K562 (cell line): Measurements from ENCODE around the gene GLIS2. TPM values are rescaled to one million over a fixed set of nuclear protein-coding genes. Genes with fewer than 3 reads are reported as not detected.

Experiments used
- ADNP ChIP-seq: fragments of 200-800 bp; sonication (Bioruptor generic); IDR thresholded peaks from 2 replicates; pipeline ENCODE4 v1.6.1; 2016; ENCODE audit warnings: missing genetic modification characterization, missing compliant biosample characterization
- BCOR ChIP-seq: fragments of 450-650 bp; IDR thresholded peaks from 2 replicates; pipeline ENCODE4 v1.6.1; 2016
- COPS2 ChIP-seq: fragments of 450-650 bp; conservative IDR thresholded peaks from 2 replicates; pipeline ENCODE4 v1.6.1; 2016; ENCODE audit warnings: mild to moderate bottlenecking, moderate library complexity
- EWSR1 ChIP-seq: fragments of 450-650 bp; IDR thresholded peaks from 2 replicates; pipeline ENCODE4 v1.6.1; 2018; ENCODE audit warnings: borderline replicate concordance, mild to moderate bottlenecking, low read depth, moderate library complexity; ENCODE audit not compliant: partially characterized antibody
- MYNN ChIP-seq, 2 experiments: sonication (generic); formaldehyde crosslinking in 1 of 2; IDR thresholded peaks; 2 replicates each; pipeline versions ENCODE4 v1.5.0 to v1.6.1; 2016 to 2020; ENCODE audit warnings: antibody characterized with exemption in 1 of 2, missing genetic modification reagents in 1 of 2
- NBN ChIP-seq: fragments of 450-650 bp; IDR thresholded peaks from 2 replicates; pipeline ENCODE4 v1.6.1; 2016; ENCODE audit warnings: low read depth, mild to moderate bottlenecking
- NR2C1 ChIP-seq, 2 experiments: fragments of 450-650 bp; IDR thresholded peaks; 2 replicates each; pipeline ENCODE4 v1.6.1; 2017; ENCODE audit warnings: mild to moderate bottlenecking in 2 of 2, antibody characterized with exemption in 1 of 2, inconsistent platforms in 1 of 2, missing compliant biosample characterization in 1 of 2, missing genetic modification characterization in 1 of 2
- RBBP5 ChIP-seq: fragments of 200-600 bp; sonication (generic); IDR thresholded peaks from 2 replicates; pipeline ENCODE4 v1.6.1; 2012; ENCODE audit warnings: borderline replicate concordance, mild to moderate bottlenecking, low read length, control low read depth, inconsistent platforms; ENCODE audit not compliant: insufficient read depth, poor library complexity, severe bottlenecking
- SMARCA4 ChIP-seq: fragments of 450-650 bp; IDR thresholded peaks from 2 replicates; pipeline ENCODE4 v1.6.1; 2016
- SMC3 ChIP-seq: conservative IDR thresholded peaks from 2 replicates; pipeline ENCODE4 v1.6.1; 2011; ENCODE audit warnings: low read depth, low read length, improper control_type of control experiment; ENCODE audit not compliant: insufficient read depth
- SP2 ChIP-seq: IDR thresholded peaks from 2 replicates; pipeline ENCODE4 v1.6.1; 2011; ENCODE audit warnings: mild to moderate bottlenecking, low read depth, low read length, moderate library complexity; ENCODE audit not compliant: poor library complexity, severe bottlenecking; ENCODE audit errors: extremely low read depth
- TEAD2 ChIP-seq: fragments of 450-650 bp; IDR thresholded peaks from 2 replicates; pipeline ENCODE4 v1.6.1; 2016; ENCODE audit warnings: missing genetic modification characterization, control low read depth, missing compliant biosample characterization
- THRAP3 ChIP-seq: fragments of 450-650 bp; IDR thresholded peaks from 2 replicates; pipeline ENCODE4 v1.6.1; 2016; ENCODE audit warnings: mild to moderate bottlenecking, inconsistent platforms, borderline replicate concordance
- ZNF143 ChIP-seq: sonication (generic); formaldehyde crosslinking; IDR thresholded peaks from 2 replicates; pipeline ENCODE4 v1.9.0; 2022; ENCODE audit warnings: mild to moderate bottlenecking, missing genetic modification reagents
- ZNF24 ChIP-seq: fragments of 450-650 bp; IDR thresholded peaks from 2 replicates; pipeline ENCODE4 v1.6.1; 2016
- ZNF644 ChIP-seq: fragments of 200-800 bp; sonication (Bioruptor generic); IDR thresholded peaks from 2 replicates; pipeline ENCODE4 v1.6.1; 2016; ENCODE audit warnings: low read depth, missing genetic modification characterization, missing compliant biosample characterization
- polyA plus RNA-seq, 8 experiments: library from polyadenylated mRNA; depleted of rRNA in 4 of 8; stranded (reverse) in 5 of 8; unstranded in 3 of 8; fragments of >200 nt; fragmentation: Nextera tagmentation in 2 of 8; fragmentation: Illumina TruSeq in 1 of 8; extraction: Ambion mirVana in 2 of 8; extraction: Trizol in 1 of 8; gene quantifications; 2 replicates each; pipeline versions ENCODE4 v1.2.1 to v1.2.3, GENCODE V29; 2011 to 2014; ENCODE audit warnings: inconsistent platforms in 1 of 8, missing spikeins in 1 of 8
- total RNA-seq, 7 experiments: library from RNA; depleted of rRNA in 6 of 7; stranded (reverse); fragments of >200 nt in 6 of 7; fragmentation: Illumina TruSeq in 2 of 7; extraction: Trizol in 2 of 7; gene quantifications; 2 replicates each; pipeline versions ENCODE4 v1.2.1 to v1.2.3, GENCODE V29; 2011 to 2021; ENCODE audit warnings: low replicate concordance in 1 of 7
- TF ChIP-seq, protein P1 (sequence below): fragments of 450-650 bp; IDR thresholded peaks from 2 replicates; pipeline ENCODE4 v1.7.1; 2018; ENCODE audit warnings: mild to moderate bottlenecking, low read depth; ENCODE audit not compliant: partially characterized antibody
- TF ChIP-seq, protein P2 (sequence below), 3 experiments: fragments of 200-800 bp in 1 of 3; fragments of 250-450 bp in 1 of 3; fragments of 450-650 bp in 1 of 3; sonication (Bioruptor Pico) in 1 of 3; sonication (Bioruptor generic) in 1 of 3; formaldehyde crosslinking in 1 of 3; IDR thresholded peaks; 2 replicates each; pipeline versions ENCODE4 v1.6.1 to v1.8.0; 2016 to 2022; ENCODE audit warnings: mild to moderate bottlenecking in 2 of 3, missing genetic modification characterization in 2 of 3, missing compliant biosample characterization in 1 of 3, moderate library complexity in 1 of 3
- TF ChIP-seq, protein P3 (sequence below): fragments of 250-450 bp; sonication (Bioruptor Pico); IDR thresholded peaks from 2 replicates; pipeline ENCODE4 v1.4.0; 2020; ENCODE audit warnings: mild to moderate bottlenecking, moderate library complexity
- TF ChIP-seq, protein P4 (sequence below): sonication (generic); formaldehyde crosslinking; IDR thresholded peaks from 2 replicates; pipeline ENCODE4 v1.9.0; 2022; ENCODE audit warnings: mild to moderate bottlenecking, missing genetic modification reagents

GLIS2 gene
- total and polyA plus RNA-seq, 9 of the 15 experiments (the other 6 are each of a cell fraction or from before 2014, with no cell fraction given) = 0.10 to 9.0 (median 0.57) TPM

DNA sequence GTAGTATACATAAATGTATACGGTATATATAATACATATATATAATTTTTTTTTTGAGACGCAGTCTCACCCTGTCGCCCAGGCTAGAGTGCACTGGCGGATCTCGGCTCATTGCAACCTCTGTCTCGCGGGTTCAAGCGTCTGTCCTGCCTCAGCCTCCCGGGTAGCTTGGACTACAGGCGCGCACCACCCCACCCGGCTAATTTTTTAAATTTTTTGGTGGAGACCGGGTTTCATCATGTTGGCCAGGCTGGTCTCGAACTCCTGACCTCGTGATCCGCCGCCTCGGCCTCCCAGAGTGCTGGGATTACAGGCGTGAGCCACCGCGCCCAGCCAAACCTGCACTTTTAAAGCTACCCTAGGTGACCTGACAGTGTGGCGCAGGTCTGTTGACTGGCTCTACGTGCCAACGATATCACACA is 34.5 kb downstream of the GLIS2 start (continued):
- TF ChIP-seq, protein P1, sequence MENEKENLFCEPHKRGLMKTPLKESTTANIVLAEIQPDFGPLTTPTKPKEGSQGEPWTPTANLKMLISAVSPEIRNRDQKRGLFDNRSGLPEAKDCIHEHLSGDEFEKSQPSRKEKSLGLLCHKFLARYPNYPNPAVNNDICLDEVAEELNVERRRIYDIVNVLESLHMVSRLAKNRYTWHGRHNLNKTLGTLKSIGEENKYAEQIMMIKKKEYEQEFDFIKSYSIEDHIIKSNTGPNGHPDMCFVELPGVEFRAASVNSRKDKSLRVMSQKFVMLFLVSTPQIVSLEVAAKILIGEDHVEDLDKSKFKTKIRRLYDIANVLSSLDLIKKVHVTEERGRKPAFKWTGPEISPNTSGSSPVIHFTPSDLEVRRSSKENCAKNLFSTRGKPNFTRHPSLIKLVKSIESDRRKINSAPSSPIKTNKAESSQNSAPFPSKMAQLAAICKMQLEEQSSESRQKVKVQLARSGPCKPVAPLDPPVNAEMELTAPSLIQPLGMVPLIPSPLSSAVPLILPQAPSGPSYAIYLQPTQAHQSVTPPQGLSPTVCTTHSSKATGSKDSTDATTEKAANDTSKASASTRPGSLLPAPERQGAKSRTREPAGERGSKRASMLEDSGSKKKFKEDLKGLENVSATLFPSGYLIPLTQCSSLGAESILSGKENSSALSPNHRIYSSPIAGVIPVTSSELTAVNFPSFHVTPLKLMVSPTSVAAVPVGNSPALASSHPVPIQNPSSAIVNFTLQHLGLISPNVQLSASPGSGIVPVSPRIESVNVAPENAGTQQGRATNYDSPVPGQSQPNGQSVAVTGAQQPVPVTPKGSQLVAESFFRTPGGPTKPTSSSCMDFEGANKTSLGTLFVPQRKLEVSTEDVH = peak; percentile 56
- no peak for TF ChIP-seq COPS2
- TF ChIP-seq SMARCA4 = peak; percentile 55; the same call in 1 of the 2 replicates
- peak; percentile 85; the same call in 1 of the 2 replicates for TF ChIP-seq BCOR
- 0 out of 2 replicates have a peak, but pooled peaks have one; percentile 38 for TF ChIP-seq ZNF143 (CRISPR knock-in tag)
- no peak for TF ChIP-seq RBBP5
- TF ChIP-seq, protein P2, sequence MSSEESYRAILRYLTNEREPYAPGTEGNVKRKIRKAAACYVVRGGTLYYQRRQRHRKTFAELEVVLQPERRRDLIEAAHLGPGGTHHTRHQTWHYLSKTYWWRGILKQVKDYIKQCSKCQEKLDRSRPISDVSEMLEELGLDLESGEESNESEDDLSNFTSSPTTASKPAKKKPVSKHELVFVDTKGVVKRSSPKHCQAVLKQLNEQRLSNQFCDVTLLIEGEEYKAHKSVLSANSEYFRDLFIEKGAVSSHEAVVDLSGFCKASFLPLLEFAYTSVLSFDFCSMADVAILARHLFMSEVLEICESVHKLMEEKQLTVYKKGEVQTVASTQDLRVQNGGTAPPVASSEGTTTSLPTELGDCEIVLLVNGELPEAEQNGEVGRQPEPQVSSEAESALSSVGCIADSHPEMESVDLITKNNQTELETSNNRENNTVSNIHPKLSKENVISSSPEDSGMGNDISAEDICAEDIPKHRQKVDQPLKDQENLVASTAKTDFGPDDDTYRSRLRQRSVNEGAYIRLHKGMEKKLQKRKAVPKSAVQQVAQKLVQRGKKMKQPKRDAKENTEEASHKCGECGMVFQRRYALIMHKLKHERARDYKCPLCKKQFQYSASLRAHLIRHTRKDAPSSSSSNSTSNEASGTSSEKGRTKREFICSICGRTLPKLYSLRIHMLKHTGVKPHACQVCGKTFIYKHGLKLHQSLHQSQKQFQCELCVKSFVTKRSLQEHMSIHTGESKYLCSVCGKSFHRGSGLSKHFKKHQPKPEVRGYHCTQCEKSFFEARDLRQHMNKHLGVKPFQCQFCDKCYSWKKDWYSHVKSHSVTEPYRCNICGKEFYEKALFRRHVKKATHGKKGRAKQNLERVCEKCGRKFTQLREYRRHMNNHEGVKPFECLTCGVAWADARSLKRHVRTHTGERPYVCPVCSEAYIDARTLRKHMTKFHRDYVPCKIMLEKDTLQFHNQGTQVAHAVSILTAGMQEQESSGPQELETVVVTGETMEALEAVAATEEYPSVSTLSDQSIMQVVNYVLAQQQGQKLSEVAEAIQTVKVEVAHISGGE (CRISPR knock-in tag; IDR thresholded peaks at IDR 0.05) = no peak
- TF ChIP-seq ADNP = peak; percentile 66; the same call in 1 of the 2 replicates
- peak; percentile 17; the same call in 1 of the 2 replicates for TF ChIP-seq NR2C1 (IDR thresholded peaks at IDR 0.05)
- no peak for TF ChIP-seq NR2C1 (tag; IDR thresholded peaks at IDR 0.05)
- TF ChIP-seq, protein P3, sequence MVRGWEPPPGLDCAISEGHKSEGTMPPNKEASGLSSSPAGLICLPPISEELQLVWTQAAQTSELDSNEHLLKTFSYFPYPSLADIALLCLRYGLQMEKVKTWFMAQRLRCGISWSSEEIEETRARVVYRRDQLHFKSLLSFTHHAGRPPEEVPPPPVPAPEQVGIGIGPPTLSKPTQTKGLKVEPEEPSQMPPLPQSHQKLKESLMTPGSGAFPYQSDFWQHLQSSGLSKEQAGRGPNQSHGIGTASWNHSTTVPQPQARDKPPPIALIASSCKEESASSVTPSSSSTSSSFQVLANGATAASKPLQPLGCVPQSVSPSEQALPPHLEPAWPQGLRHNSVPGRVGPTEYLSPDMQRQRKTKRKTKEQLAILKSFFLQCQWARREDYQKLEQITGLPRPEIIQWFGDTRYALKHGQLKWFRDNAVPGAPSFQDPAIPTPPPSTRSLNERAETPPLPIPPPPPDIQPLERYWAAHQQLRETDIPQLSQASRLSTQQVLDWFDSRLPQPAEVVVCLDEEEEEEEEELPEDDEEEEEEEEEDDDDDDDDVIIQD (CRISPR knock-in tag) = no peak
- peak; percentile 51; the same call in 1 of the 2 replicates for TF ChIP-seq NBN
- TF ChIP-seq, protein P4, sequence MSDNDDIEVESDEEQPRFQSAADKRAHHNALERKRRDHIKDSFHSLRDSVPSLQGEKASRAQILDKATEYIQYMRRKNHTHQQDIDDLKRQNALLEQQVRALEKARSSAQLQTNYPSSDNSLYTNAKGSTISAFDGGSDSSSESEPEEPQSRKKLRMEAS (CRISPR knock-in tag) = 0 out of 2 replicates have a peak, but pooled peaks have one; percentile 38
- no peak for TF ChIP-seq MYNN (IDR thresholded peaks at IDR 0.05)
- TF ChIP-seq MYNN (CRISPR knock-in tag; IDR thresholded peaks at IDR 0.05) = no peak
- TF ChIP-seq SP2 = no peak
- TF ChIP-seq ZNF644 (tag) = 0 out of 2 replicates have a peak, but pooled peaks have one; percentile 54
- TF ChIP-seq SMC3 = no peak
- no peak for TF ChIP-seq THRAP3
- TF ChIP-seq ZNF24 = no peak
- no peak for TF ChIP-seq EWSR1
- TF ChIP-seq TEAD2 = no peak
